ENCODE results near the gene RBAK.
A peak's percentile ranks its signal among the peaks of the same experiment; 100 is the strongest.
"Not testable (repeated sequence)": the region's sequence is repeated elsewhere in the genome, so short reads cannot be mapped to it uniquely, and the experiment has no call there.

The RBAK gene

GRCh38 chr7:5027796-5028410, 17.8 kb upstream of the RBAK start:
- H3K4me3 Mint-ChIP-seq; H3K4me1 Mint-ChIP-seq; H3K27ac Mint-ChIP-seq; DNase-seq; H3K27me3 Mint-ChIP-seq (ENCODE audit: low read depth, poor library complexity): not testable (repeated sequence)
- H3K36me3 Mint-ChIP-seq (ENCODE audit: low read depth): peaks cover 46% of the 10 kb centered on the region
- peaks cover 20% of the 10 kb centered on the region for H3K9me3 Mint-ChIP-seq

GRCh38 chr7:5033186-5033585, 12.5 kb upstream of the RBAK start:
- not testable (repeated sequence) for H3K36me3 Mint-ChIP-seq (ENCODE audit: low read depth); H3K9me3 Mint-ChIP-seq; DNase-seq; H3K4me1 Mint-ChIP-seq; H3K4me3 Mint-ChIP-seq; H3K27ac Mint-ChIP-seq
- H3K27me3 Mint-ChIP-seq (ENCODE audit: low read depth, poor library complexity): peaks cover 30% of the 10 kb centered on the region

- peaks cover 4% of the 10 kb centered on the region for H3K36me3 Mint-ChIP-seq (ENCODE audit: low read depth)
- peaks cover 34% of the 10 kb centered on the region for H3K27me3 Mint-ChIP-seq (ENCODE audit: low read depth, poor library complexity)
- H3K4me3 Mint-ChIP-seq: no peak overlapping the region
- no peak for DNase-seq
- H3K4me1 Mint-ChIP-seq: peaks cover 3% of the 10 kb centered on the region
- H3K9me3 Mint-ChIP-seq: no peaks in the 10 kb centered on the region
- no peak overlapping the region for H3K27ac Mint-ChIP-seq
- no peak for TF ChIP-seq CTCF (IDR thresholded peaks at IDR 0.05)
These were observed 10.4 kb upstream of the RBAK start for GRCh38 chr7:5035276-5035675.

- no peak for TF ChIP-seq CTCF (IDR thresholded peaks at IDR 0.05)
- H3K4me3 Mint-ChIP-seq: no peak overlapping the region
- no peak overlapping the region for H3K27ac Mint-ChIP-seq
- H3K9me3 Mint-ChIP-seq: no peaks in the 10 kb centered on the region
- H3K27me3 Mint-ChIP-seq (ENCODE audit: low read depth, poor library complexity): peaks cover 34% of the 10 kb centered on the region
- DNase-seq: no peak
- H3K4me1 Mint-ChIP-seq: peaks cover 3% of the 10 kb centered on the region
- H3K36me3 Mint-ChIP-seq (ENCODE audit: low read depth): peaks cover 4% of the 10 kb centered on the region
These were observed 9.2 kb upstream of the RBAK start for GRCh38 chr7:5036446-5036845.

GRCh38 chr7:5041047-5041446, 4.6 kb upstream of the RBAK start:
- Mint-ChIP-seq H3K4me1 (peaks cover 6% of the 10 kb centered on the region), H3K9me3 (peaks cover 22% of the 10 kb centered on the region), H3K27ac (no peak overlapping the region), H3K4me3 (no peak overlapping the region), H3K27me3 (ENCODE audit: low read depth, poor library complexity) (peaks cover 33% of the 10 kb centered on the region), H3K36me3 (ENCODE audit: low read depth) (peaks cover 20% of the 10 kb centered on the region)
- TF ChIP-seq CTCF (IDR thresholded peaks at IDR 0.05): no peak
- DNase-seq: no peak

- TF ChIP-seq CTCF (IDR thresholded peaks at IDR 0.05): no peak
- DNase-seq: no peak
- Mint-ChIP-seq H3K36me3 (ENCODE audit: low read depth) (peaks cover 41% of the 10 kb centered on the region), H3K27me3 (ENCODE audit: low read depth, poor library complexity) (peaks cover 28% of the 10 kb centered on the region), H3K4me1 (peaks cover 13% of the 10 kb centered on the region), H3K4me3 (no peak overlapping the region), H3K9me3 (peaks cover 34% of the 10 kb centered on the region), H3K27ac (no peak overlapping the region)
These were observed 2.0 kb upstream of the RBAK start for GRCh38 chr7:5043661-5044060.

- Mint-ChIP-seq H3K27ac (peak overlapping the region; percentile 80), H3K36me3 (ENCODE audit: low read depth) (peaks cover 68% of the 10 kb centered on the region), H3K4me1 (peaks cover 11% of the 10 kb centered on the region), H3K27me3 (ENCODE audit: low read depth, poor library complexity) (peaks cover 26% of the 10 kb centered on the region), H3K9me3 (peaks cover 60% of the 10 kb centered on the region), H3K4me3 (peak overlapping the region; percentile 93)
- not testable (repeated sequence) for DNase-seq
These were observed 705 bp downstream of the RBAK start for GRCh38 chr7:5046397-5046732.

- Mint-ChIP-seq H3K4me1 (peaks cover 11% of the 10 kb centered on the region), H3K27me3 (ENCODE audit: low read depth, poor library complexity) (peaks cover 26% of the 10 kb centered on the region), H3K36me3 (ENCODE audit: low read depth) (peaks cover 76% of the 10 kb centered on the region), H3K4me3 (peak overlapping the region; percentile 93), H3K9me3 (peaks cover 67% of the 10 kb centered on the region)
- not testable (repeated sequence) for H3K27ac Mint-ChIP-seq, DNase-seq
These were observed 1.5 kb downstream of the RBAK start for GRCh38 chr7:5047127-5047526.
